Adipocyte (in vitro differentiated cells): ENCODE data around the gene SLC28A1.

ENCODE experiments used
- DNase-seq: peaks from one replicate; pipeline ENCODE4 v3.0.0-alpha.2; 2015; ENCODE audit warnings: low read depth
- H3K27me3 ChIP-seq: replicated peaks from 2 replicates; pipeline ENCODE4 v1.7.0; 2013; ENCODE audit warnings: mild to moderate bottlenecking, low read length, moderate library complexity; ENCODE audit not compliant: control insufficient read depth, insufficient read depth
- H3K36me3 ChIP-seq: 2 replicates; pipeline ENCODE4 v1.7.0; 2013; ENCODE audit warnings: low read length, mild to moderate bottlenecking, moderate library complexity; ENCODE audit not compliant: control insufficient read depth, insufficient read depth, severe bottlenecking
- H3K4me1 ChIP-seq: 2 replicates; pipeline ENCODE4 v1.7.0; 2013; ENCODE audit warnings: mild to moderate bottlenecking, low read length, moderate library complexity; ENCODE audit not compliant: control insufficient read depth, insufficient read depth
- H3K4me3 ChIP-seq: 2 replicates; pipeline ENCODE4 v1.7.0; 2013; ENCODE audit warnings: mild to moderate bottlenecking, low read length, moderate library complexity
- H3K9ac ChIP-seq: 2 replicates; pipeline ENCODE4 v1.7.0; 2013; ENCODE audit warnings: mild to moderate bottlenecking, low read length, moderate library complexity
- H3K9me3 ChIP-seq: 2 replicates; pipeline ENCODE4 v1.7.0; 2013; ENCODE audit warnings: mild to moderate bottlenecking, low read length, moderate library complexity; ENCODE audit not compliant: control insufficient read depth

SLC28A1 gene

GRCh38 chr15:84990507-84990906 lies 106.0 kb downstream of the SLC28A1 start:
- Histone ChIP-seq H3K36me3 (no peaks in the 10 kb centered on the region), H3K9ac (no peak overlapping the region), H3K4me3 (no peak overlapping the region), H3K4me1 (peaks cover 43% of the 10 kb centered on the region), H3K27me3 (no peaks in the 10 kb centered on the region), H3K9me3 (no peaks in the 10 kb centered on the region)
- DNase-seq: no peak

GRCh38 chr15:84991014-84991712 lies 106.7 kb downstream of the SLC28A1 start:
- Histone ChIP-seq H3K9me3 (no peaks in the 10 kb centered on the region), H3K36me3 (no peaks in the 10 kb centered on the region), H3K4me1 (peaks cover 47% of the 10 kb centered on the region), H3K4me3 (no peak overlapping the region), H3K27me3 (no peaks in the 10 kb centered on the region), H3K9ac (no peak overlapping the region)
- no peak for DNase-seq

- peaks cover 43% of the 10 kb centered on the region for H3K4me1 ChIP-seq
- H3K9me3 ChIP-seq: no peaks in the 10 kb centered on the region
- no peaks in the 10 kb centered on the region for H3K36me3 ChIP-seq
- no peaks in the 10 kb centered on the region for H3K27me3 ChIP-seq
- peak; percentile 75 for DNase-seq
- no peak overlapping the region for H3K4me3 ChIP-seq
- no peak overlapping the region for H3K9ac ChIP-seq
Observed at GRCh38 chr15:84992157-84992944, 107.9 kb downstream of the SLC28A1 start.
